Stimulated activated CD8-positive, alpha-beta memory T cell treated with anti-CD3 and anti-CD28 coated beads, Interleukin-2, amount 100 ng/mL, for 1 hour (primary cell): ENCODE results near the gene RAB10.
"Not testable (repeated sequence)": the region's sequence is repeated elsewhere in the genome, so short reads cannot be mapped to it uniquely, and the experiment has no call there.

Source experiments
- DNase-seq, 2 donors: peaks; one replicate each; pipeline ENCODE4 v3.0.0-alpha.2; 2020; ENCODE audit warnings: low read depth in 2 of 2

Gene RAB10

GRCh38 chr2:26016012-26016705 is 17.7 kb upstream of the RAB10 start:
- DNase-seq: no peak

- DNase-seq: not testable (repeated sequence)
Observed at GRCh38 chr2:26016706-26017045, 17.2 kb upstream of the RAB10 start.

GRCh38 chr2:26017464-26018183 is 16.3 kb upstream of the RAB10 start:
- DNase-seq: no peak

- DNase-seq: no peak
Observed at GRCh38 chr2:26018184-26019055, 15.5 kb upstream of the RAB10 start.

GRCh38 chr2:26020231-26020640 is 13.6 kb upstream of the RAB10 start:
- no peak for DNase-seq

GRCh38 chr2:26024260-26024659 is 9.6 kb upstream of the RAB10 start:
- DNase-seq: no peak

- no peak for DNase-seq
Observed at GRCh38 chr2:26025509-26025908, 8.4 kb upstream of the RAB10 start.

GRCh38 chr2:26028083-26028482 is 5.8 kb upstream of the RAB10 start:
- DNase-seq: not testable (repeated sequence)

GRCh38 chr2:26032586-26033269 is 1.2 kb upstream of the RAB10 start:
- DNase-seq: not testable (repeated sequence)

GRCh38 chr2:26033270-26033817 is 540 bp upstream of the RAB10 start:
- DNase-seq: no peak

- DNase-seq: no peak
Observed at GRCh38 chr2:26034637-26034992, 731 bp downstream of the RAB10 start.

GRCh38 chr2:26035090-26035743 is 1.3 kb downstream of the RAB10 start:
- no peak for DNase-seq

GRCh38 chr2:26039603-26040323 is 5.9 kb downstream of the RAB10 start:
- no peak for DNase-seq

GRCh38 chr2:26043109-26043508 is 9.2 kb downstream of the RAB10 start:
- no peak for DNase-seq

- no peak for DNase-seq
Observed at GRCh38 chr2:26043862-26044696, 10.2 kb downstream of the RAB10 start.

- no peak for DNase-seq
Observed at GRCh38 chr2:26048791-26049190, 14.9 kb downstream of the RAB10 start.

GRCh38 chr2:26049641-26050040 is 15.8 kb downstream of the RAB10 start:
- no peak for DNase-seq

- no peak for DNase-seq
Observed at GRCh38 chr2:26052740-26053139, 18.9 kb downstream of the RAB10 start.

GRCh38 chr2:26054598-26055348 is 20.9 kb downstream of the RAB10 start:
- no peak for DNase-seq
